HEK293 (cell line): ENCODE data around the gene CDK6.

Experiments used
- CTCF ChIA-PET: fragments of 350-600 bp; formaldehyde crosslinking; extraction: SDS; loops from one replicate; lab custom pipeline; 2021; ENCODE audit warnings: antibody characterized with exemption; lab: Yijun Ruan, JAX
- POLR2A ChIA-PET: fragments of 300-600 bp; formaldehyde crosslinking; extraction: SDS; loops from one replicate; lab custom pipeline; 2020; ENCODE audit warnings: antibody characterized with exemption, inconsistent platforms; lab: Yijun Ruan, JAX
- H3K27ac ChIP-seq: fragments of 200-500 bp; sonication (Bioruptor generic); 2 replicates; pipeline ENCODE4 v1.5.1; 2014; ENCODE audit warnings: low read depth, low read length, control low read depth, inconsistent platforms; ENCODE audit errors: extremely low read depth
- H3K36me3 ChIP-seq, 2 experiments: fragments of 200-500 bp in 1 of 2; sonication (Bioruptor generic) in 1 of 2; 1 replicate in 1 of 2; 2 replicates in 1 of 2; pipeline ENCODE4 v1.5.1; 2014 to 2017; ENCODE audit warnings: inconsistent platforms in 2 of 2, low read length in 2 of 2; ENCODE audit not compliant: control insufficient read depth in 2 of 2, insufficient read depth in 1 of 2
- H3K4me1 ChIP-seq: fragments of 200-500 bp; sonication (Bioruptor generic); 2 replicates; pipeline ENCODE4 v1.5.1; 2014; ENCODE audit warnings: mild to moderate bottlenecking, low read length, inconsistent platforms; ENCODE audit not compliant: control insufficient read depth, insufficient read depth
- H3K4me3 ChIP-seq: 2 replicates; pipeline ENCODE4 v1.5.1; 2011; ENCODE audit warnings: low read depth, mild to moderate bottlenecking, control low read depth, low read length, moderate library complexity
- H3K9me3 ChIP-seq: fragments of 200-500 bp; sonication (Bioruptor generic); 2 replicates; pipeline ENCODE4 v1.5.1; 2014; ENCODE audit warnings: low read depth, low read length, inconsistent platforms; ENCODE audit not compliant: control insufficient read depth, insufficient read depth
- FEZF1 ChIP-seq: fragments of 450-650 bp; formaldehyde crosslinking; IDR thresholded peaks from 2 replicates; pipeline ENCODE4 v1.5.1; 2016; ENCODE audit warnings: missing biosample characterization, missing genetic modification characterization
- IKZF3 ChIP-seq: fragments of 450-650 bp; IDR thresholded peaks from 2 replicates; pipeline ENCODE4 v1.5.0; 2018; ENCODE audit warnings: missing biosample characterization, mild to moderate bottlenecking, missing genetic modification characterization, moderate library complexity
- KLF7 ChIP-seq: fragments of 450-650 bp; formaldehyde crosslinking; IDR thresholded peaks from 2 replicates; pipeline ENCODE4 v1.5.1; 2016; ENCODE audit warnings: missing biosample characterization, missing genetic modification characterization, borderline replicate concordance
- OSR2 ChIP-seq: fragments of 450-650 bp; formaldehyde crosslinking; IDR thresholded peaks from 2 replicates; pipeline ENCODE4 v1.5.1; 2016; ENCODE audit warnings: missing biosample characterization, missing genetic modification characterization
- PRDM1 ChIP-seq: fragments of 450-650 bp; formaldehyde crosslinking; IDR thresholded peaks from 2 replicates; pipeline ENCODE4; 2016; ENCODE audit warnings: missing biosample characterization, missing genetic modification characterization
- PRDM6 ChIP-seq: fragments of 450-650 bp; formaldehyde crosslinking; IDR thresholded peaks from 2 replicates; pipeline ENCODE4 v1.5.1; 2017; ENCODE audit warnings: missing biosample characterization, missing genetic modification characterization
- SETDB1 ChIP-seq: IDR thresholded peaks from one replicate; pipeline ENCODE4 v1.6.1; 2017; ENCODE audit warnings: mild to moderate bottlenecking, low read length, moderate library complexity, mixed read lengths; ENCODE audit not compliant: insufficient read length
- SP2 ChIP-seq: fragments of 450-650 bp; formaldehyde crosslinking; IDR thresholded peaks from 2 replicates; pipeline ENCODE4 v1.5.1; 2016; ENCODE audit warnings: missing biosample characterization, missing genetic modification characterization
- ZBTB21 ChIP-seq: fragments of 450-650 bp; formaldehyde crosslinking; IDR thresholded peaks from 2 replicates; pipeline ENCODE4 v1.5.1; 2017; ENCODE audit warnings: missing biosample characterization, missing genetic modification characterization
- ZNF211 ChIP-seq: fragments of 450-650 bp; formaldehyde crosslinking; IDR thresholded peaks from 2 replicates; pipeline ENCODE4 v1.5.1; 2016; ENCODE audit warnings: low read depth, missing biosample characterization, missing genetic modification characterization
- ZNF362 ChIP-seq: fragments of 450-650 bp; formaldehyde crosslinking; IDR thresholded peaks from 2 replicates; pipeline ENCODE4 v1.5.1; 2016; ENCODE audit warnings: missing biosample characterization, missing genetic modification characterization
- ZNF404 ChIP-seq: fragments of 450-650 bp; formaldehyde crosslinking; IDR thresholded peaks from 2 replicates; pipeline ENCODE4 v1.5.1; 2017; ENCODE audit warnings: missing biosample characterization, missing genetic modification characterization
- ZNF416 ChIP-seq: fragments of 450-650 bp; formaldehyde crosslinking; IDR thresholded peaks from 2 replicates; pipeline ENCODE4 v1.5.1; 2016; ENCODE audit warnings: missing biosample characterization, missing genetic modification characterization
- ZNF473 ChIP-seq: fragments of 450-650 bp; formaldehyde crosslinking; IDR thresholded peaks from 2 replicates; pipeline ENCODE4 v1.5.1; 2017; ENCODE audit warnings: missing biosample characterization, missing genetic modification characterization
- ZNF510 ChIP-seq: fragments of 450-650 bp; formaldehyde crosslinking; IDR thresholded peaks from 2 replicates; pipeline ENCODE4 v1.5.1; 2018; ENCODE audit warnings: mild to moderate bottlenecking, missing genetic modification characterization, missing biosample characterization; ENCODE audit not compliant: insufficient replicate concordance
- ZNF558 ChIP-seq: fragments of 450-650 bp; formaldehyde crosslinking; IDR thresholded peaks from 2 replicates; pipeline ENCODE4 v1.5.1; 2016; ENCODE audit warnings: missing biosample characterization, missing genetic modification characterization
- ZNF639 ChIP-seq: fragments of 450-650 bp; formaldehyde crosslinking; IDR thresholded peaks from 2 replicates; pipeline ENCODE4 v1.5.1; 2016; ENCODE audit warnings: missing biosample characterization, missing genetic modification characterization
- ZNF692 ChIP-seq: fragments of 450-650 bp; formaldehyde crosslinking; IDR thresholded peaks from 2 replicates; pipeline ENCODE4 v1.5.1; 2016; ENCODE audit warnings: missing biosample characterization, missing genetic modification characterization
- TF ChIP-seq, protein P1 (sequence below): fragments of 450-650 bp; formaldehyde crosslinking; IDR thresholded peaks from 2 replicates; pipeline ENCODE4 v1.5.1; 2016; ENCODE audit warnings: missing biosample characterization, missing genetic modification characterization, borderline replicate concordance

Gene CDK6

DNA sequence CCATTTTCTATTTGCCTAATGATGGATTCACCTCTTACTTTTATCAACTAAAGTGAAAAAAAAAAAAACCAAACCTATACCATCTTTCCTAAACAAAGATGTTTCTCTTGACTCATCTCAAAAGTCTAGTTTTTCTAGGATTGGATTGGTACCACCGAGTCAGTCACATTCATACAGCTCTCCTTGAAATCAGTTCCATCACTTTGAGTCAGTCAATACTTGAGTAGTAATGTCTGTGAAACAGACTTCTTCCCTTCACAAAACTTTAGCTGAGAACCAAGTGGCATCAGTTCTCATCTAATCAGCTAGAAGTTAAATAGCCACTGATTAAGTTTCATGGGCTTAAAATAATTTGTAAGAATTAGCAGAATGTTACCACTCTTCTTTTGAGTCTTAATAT is 13.3 kb downstream of the CDK6 start:
- H3K4me1 ChIP-seq, result no peaks in the 10 kb centered on the region
- no peak overlapping the region for H3K4me3 ChIP-seq
- ChIA-PET POLR2A (no interaction called here), CTCF (interaction anchor here (0.9 kb wide), 1 partner anchor 10 kb away, joined by 4 read pairs; no protein-coding TSS in a partner anchor)
- H3K27ac ChIP-seq, result no peak overlapping the region
- no peaks in the 10 kb centered on the region for H3K9me3 ChIP-seq
- TF ChIP-seq SP2 (tag by site-specific recombination), result no peak
- no peak for TF ChIP-seq ZBTB21 (tag by site-specific recombination)
- TF ChIP-seq OSR2, result no peak
- no peak for TF ChIP-seq ZNF558 (tag by site-specific recombination)
- no peak for TF ChIP-seq IKZF3 (tag by site-specific recombination)
- no peak for TF ChIP-seq PRDM6
- TF ChIP-seq ZNF404 (tag by site-specific recombination), result no peak
- TF ChIP-seq ZNF510 (tag by site-specific recombination), result no peak
- no peak for TF ChIP-seq ZNF362 (tag by site-specific recombination)
- no peak for TF ChIP-seq ZNF211
- TF ChIP-seq FEZF1 (tag by site-specific recombination), result no peak
- no peak for TF ChIP-seq ZNF639 (tag by site-specific recombination)
- no peaks in the 10 kb centered on the region for H3K36me3 ChIP-seq

GRCh38 chr7:92820191-92820590 is 16.2 kb downstream of the CDK6 start:
- POLR2A ChIA-PET, result no interaction called here
- no peak for TF ChIP-seq PRDM1 (tag by site-specific recombination)
- TF ChIP-seq SETDB1, result peak; percentile 22
- TF ChIP-seq ZNF473 (tag by site-specific recombination), result no peak
- TF ChIP-seq ZNF416, result no peak
- TF ChIP-seq KLF7 (tag by site-specific recombination), result no peak
- no peak for TF ChIP-seq ZNF692 (tag by site-specific recombination)
- TF ChIP-seq, protein P1, sequence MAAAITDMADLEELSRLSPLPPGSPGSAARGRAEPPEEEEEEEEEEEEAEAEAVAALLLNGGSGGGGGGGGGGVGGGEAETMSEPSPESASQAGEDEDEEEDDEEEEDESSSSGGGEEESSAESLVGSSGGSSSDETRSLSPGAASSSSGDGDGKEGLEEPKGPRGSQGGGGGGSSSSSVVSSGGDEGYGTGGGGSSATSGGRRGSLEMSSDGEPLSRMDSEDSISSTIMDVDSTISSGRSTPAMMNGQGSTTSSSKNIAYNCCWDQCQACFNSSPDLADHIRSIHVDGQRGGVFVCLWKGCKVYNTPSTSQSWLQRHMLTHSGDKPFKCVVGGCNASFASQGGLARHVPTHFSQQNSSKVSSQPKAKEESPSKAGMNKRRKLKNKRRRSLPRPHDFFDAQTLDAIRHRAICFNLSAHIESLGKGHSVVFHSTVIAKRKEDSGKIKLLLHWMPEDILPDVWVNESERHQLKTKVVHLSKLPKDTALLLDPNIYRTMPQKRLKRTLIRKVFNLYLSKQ (tag by site-specific recombination), result no peak
- TF ChIP-seq, all 188 proteins: peak for 1
- H3K36me3 ChIP-seq, result no peaks in the 10 kb centered on the region
- H3K27ac ChIP-seq, result no peak overlapping the region
- no peaks in the 10 kb centered on the region for H3K4me1 ChIP-seq
- CTCF ChIA-PET, result no interaction called here
- no peaks in the 10 kb centered on the region for H3K9me3 ChIP-seq
- no peak overlapping the region for H3K4me3 ChIP-seq
